IMR-90 (cell line): ENCODE data around the gene RYR2. TPM values are rescaled to one million over a fixed set of nuclear protein-coding genes. Genes with fewer than 3 reads are reported as not detected.

Source experiments
- ATAC-seq: fragments of 200-7000 bp; cut with Tn5 transposase; 2 replicates; pipeline ENCODE4 v1.9.1; 2020; ENCODE audit warnings: low read depth, mild to moderate bottlenecking, moderate library complexity
- BruUV-seq: library from RNA; stranded (reverse); fragments of 400-500 nt; replicated peaks from 2 replicates; lab custom pipeline; 2021; lab: Mats Ljungman, UMichigan
- CTCF ChIA-PET: fragments of 300-600 bp; formaldehyde crosslinking; extraction: SDS; loops from one replicate; lab custom pipeline; 2021; ENCODE audit warnings: antibody characterized with exemption; lab: Yijun Ruan, JAX
- POLR2A ChIA-PET: fragments of 300-600 bp; sonication (Branson Sonifier 250); formaldehyde crosslinking; loops from one replicate; lab custom pipeline; 2022; ENCODE audit warnings: antibody characterized with exemption; ENCODE audit not compliant: unreplicated experiment; lab: Charles Lee
- DNase-seq: peaks from one replicate; pipeline ENCODE4 v3.0.0; 2013
- H2AFZ ChIP-seq: replicated peaks from 2 replicates; pipeline ENCODE3; 2013; ENCODE audit warnings: low read length, mild to moderate bottlenecking; ENCODE audit not compliant: poor library complexity
- H2AK5ac ChIP-seq: 2 replicates; pipeline ENCODE4 v1.6.1; 2013; ENCODE audit warnings: low read depth, low read length, inconsistent platforms
- H2AK9ac ChIP-seq: replicated peaks from 2 replicates; pipeline ENCODE3; 2013; ENCODE audit warnings: mild to moderate bottlenecking, low read depth, low read length, moderate library complexity; ENCODE audit not compliant: poor library complexity
- H2BK120ac ChIP-seq: 2 replicates; pipeline ENCODE4 v1.6.1; 2013; ENCODE audit warnings: low read depth, low read length, inconsistent platforms
- H2BK15ac ChIP-seq: 3 replicates; pipeline ENCODE4 v1.6.1; 2013; ENCODE audit warnings: low read depth, low read length, inconsistent platforms
- H2BK20ac ChIP-seq: 2 replicates; pipeline ENCODE4 v1.6.1; 2013; ENCODE audit warnings: low read depth, mild to moderate bottlenecking, inconsistent platforms, low read length, moderate library complexity
- H2BK5ac ChIP-seq: 2 replicates; pipeline ENCODE4 v1.6.1; 2013; ENCODE audit warnings: mild to moderate bottlenecking, low read depth, low read length, inconsistent platforms; ENCODE audit not compliant: poor library complexity, severe bottlenecking
- H3K14ac ChIP-seq: replicated peaks from 2 replicates; pipeline ENCODE4 v1.6.1; 2013; ENCODE audit warnings: low read depth, low read length, inconsistent platforms
- H3K18ac ChIP-seq: 2 replicates; pipeline ENCODE4 v1.6.1; 2013; ENCODE audit warnings: low read depth, low read length, control low read depth
- H3K23ac ChIP-seq: 2 replicates; pipeline ENCODE4 v1.6.1; 2013; ENCODE audit warnings: low read depth, low read length, inconsistent platforms
- H3K27ac ChIP-seq: 2 replicates; pipeline ENCODE4 v1.5.1; 2013; ENCODE audit warnings: mild to moderate bottlenecking, control low read depth, low read length; ENCODE audit not compliant: insufficient read depth
- H3K27me3 ChIP-seq: 2 replicates; pipeline ENCODE4 v1.6.1; 2013; ENCODE audit warnings: low read length; ENCODE audit not compliant: control insufficient read depth, insufficient read depth
- H3K36me3 ChIP-seq: 2 replicates; pipeline ENCODE4 v1.6.1; 2013; ENCODE audit warnings: low read length, mixed read lengths; ENCODE audit not compliant: control insufficient read depth, insufficient read depth
- H3K4ac ChIP-seq: 2 replicates; pipeline ENCODE4 v1.6.1; 2013; ENCODE audit warnings: low read depth, low read length, inconsistent platforms
- H3K4me1 ChIP-seq: 2 replicates; pipeline ENCODE4 v1.6.1; 2013; ENCODE audit warnings: low read length, mixed read lengths; ENCODE audit not compliant: control insufficient read depth, insufficient read depth
- H3K4me2 ChIP-seq: 2 replicates; pipeline ENCODE4 v1.6.1; 2013; ENCODE audit warnings: low read depth, mild to moderate bottlenecking, control low read depth, low read length, moderate library complexity
- H3K4me3 ChIP-seq: 2 replicates; pipeline ENCODE4 v1.5.1; 2013; ENCODE audit warnings: low read depth, mild to moderate bottlenecking, control low read depth, low read length, moderate library complexity; ENCODE audit not compliant: insufficient read depth
- H3K56ac ChIP-seq: 2 replicates; pipeline ENCODE4 v1.6.1; 2013; ENCODE audit warnings: low read length, inconsistent platforms; ENCODE audit not compliant: insufficient read depth; ENCODE audit errors: extremely low read depth
- H3K79me1 ChIP-seq, 2 experiments: 2 replicates each; pipeline ENCODE4 v1.6.1; 2013; ENCODE audit warnings: low read length in 2 of 2, inconsistent platforms in 1 of 2, low read depth in 1 of 2
- H3K9ac ChIP-seq: 2 replicates; pipeline ENCODE4 v1.6.1; 2013; ENCODE audit warnings: low read depth, low read length, control low read depth
- H3K9me1 ChIP-seq: 2 replicates; pipeline ENCODE4 v1.6.1; 2013; ENCODE audit warnings: low read length, inconsistent platforms; ENCODE audit not compliant: insufficient read depth
- H3K9me3 ChIP-seq: 2 replicates; pipeline ENCODE4 v1.6.1; 2013; ENCODE audit warnings: low read length; ENCODE audit not compliant: control insufficient read depth, insufficient read depth
- H4K20me1 ChIP-seq: 2 replicates; pipeline ENCODE4 v1.6.1; 2013; ENCODE audit warnings: low read length, inconsistent platforms; ENCODE audit not compliant: insufficient read depth
- H4K5ac ChIP-seq: 2 replicates; pipeline ENCODE4 v1.6.1; 2013; ENCODE audit warnings: mild to moderate bottlenecking, low read depth, low read length, control low read depth
- H4K8ac ChIP-seq, 2 experiments: 2 replicates each; pipeline ENCODE4 v1.6.1; 2013; ENCODE audit warnings: low read depth in 2 of 2, low read length in 2 of 2, control low read depth in 1 of 2, inconsistent platforms in 1 of 2
- H4K91ac ChIP-seq: 2 replicates; pipeline ENCODE4 v1.6.1; 2013; ENCODE audit warnings: low read depth, low read length, inconsistent platforms; ENCODE audit not compliant: insufficient read depth
- BHLHE40 ChIP-seq: fragments of 150-350 bp; IDR thresholded peaks from 2 replicates; pipeline ENCODE4 v1.6.1; 2016; ENCODE audit warnings: mild to moderate bottlenecking, low read depth, low read length
- CEBPB ChIP-seq: IDR thresholded peaks from 2 replicates; pipeline ENCODE4 v1.6.1; 2012; ENCODE audit warnings: low read depth, low read length, improper control_type of control experiment
- CHD1 ChIP-seq: IDR thresholded peaks from 2 replicates; pipeline ENCODE4 v1.6.1; 2012; ENCODE audit warnings: low read depth, low read length, improper control_type of control experiment
- CTCF ChIP-seq: conservative IDR thresholded peaks from 2 replicates; pipeline ENCODE4 v1.5.1; 2012; ENCODE audit warnings: mild to moderate bottlenecking, low read depth, low read length, improper control_type of control experiment
- ELK1 ChIP-seq: fragments of 150-350 bp; IDR thresholded peaks from 2 replicates; pipeline ENCODE4 v1.6.1; 2016; ENCODE audit warnings: low read depth, mild to moderate bottlenecking, low read length, moderate library complexity, borderline replicate concordance
- FOS ChIP-seq: fragments of 150-350 bp; IDR thresholded peaks from 2 replicates; pipeline ENCODE4 v1.6.1; 2016; ENCODE audit warnings: low read depth, low read length
- MAFK ChIP-seq: IDR thresholded peaks from 2 replicates; pipeline ENCODE4 v1.6.1; 2012; ENCODE audit warnings: low read depth, low read length, improper control_type of control experiment
- MAZ ChIP-seq: IDR thresholded peaks from 2 replicates; pipeline ENCODE4 v1.6.1; 2012; ENCODE audit warnings: low read depth, mild to moderate bottlenecking, low read length, improper control_type of control experiment, moderate library complexity, borderline replicate concordance
- MXI1 ChIP-seq: IDR thresholded peaks from 2 replicates; pipeline ENCODE4 v1.6.1; 2012; ENCODE audit warnings: low read depth, mild to moderate bottlenecking, low read length, moderate library complexity, borderline replicate concordance
- NFE2L2 ChIP-seq: fragments of 150-350 bp; IDR thresholded peaks from 2 replicates; pipeline ENCODE4 v1.6.1; 2016; ENCODE audit warnings: low read depth, mild to moderate bottlenecking, low read length
- POLR2A ChIP-seq: IDR thresholded peaks from 2 replicates; pipeline ENCODE4 v1.6.1; 2012; ENCODE audit warnings: mild to moderate bottlenecking, low read depth, low read length
- RAD21 ChIP-seq: IDR thresholded peaks from 2 replicates; pipeline ENCODE4 v1.6.1; 2012; ENCODE audit warnings: low read length, improper control_type of control experiment
- RCOR1 ChIP-seq: IDR thresholded peaks from 2 replicates; pipeline ENCODE4 v1.6.1; 2012; ENCODE audit warnings: mild to moderate bottlenecking, low read length, improper control_type of control experiment; ENCODE audit not compliant: insufficient replicate concordance
- RFX5 ChIP-seq: IDR thresholded peaks from 2 replicates; pipeline ENCODE4 v1.8.0; 2012; ENCODE audit warnings: low read depth, mild to moderate bottlenecking, low read length, moderate library complexity
- SMC3 ChIP-seq: fragments of 150-350 bp; IDR thresholded peaks from 2 replicates; pipeline ENCODE4 v1.6.1; 2016; ENCODE audit warnings: low read depth, mild to moderate bottlenecking, antibody characterized with exemption, low read length, moderate library complexity
- USF2 ChIP-seq: fragments of 150-350 bp; IDR thresholded peaks from 2 replicates; pipeline ENCODE4 v1.6.1; 2017; ENCODE audit warnings: mild to moderate bottlenecking, antibody characterized with exemption, low read length, low read depth
- WGBS, 2 experiments: methylation state at CpG; one replicate each; pipeline versions ENCODE4 v1.1.5 to v1.1.7; 2013; ENCODE audit warnings: missing lambda C conversion rate in 2 of 2; ENCODE audit not compliant: insufficient read length in 1 of 2; ENCODE audit errors: extremely low coverage in 2 of 2; 5-methylcytosine and 5-hydroxymethylcytosine counted together
- dilution Hi-C: fragments of 300-500 bp; cut with HindIII; formaldehyde crosslinking; loops from one replicate; pipeline ENCODE4 v1.14.3; 2018; ENCODE audit warnings: low sequenced_read_pairs; ENCODE audit not compliant: unreplicated experiment
- in situ Hi-C: fragments of 300-500 bp; cut with MboI; formaldehyde crosslinking; loops from 3 replicates; pipeline ENCODE4 v1.14.3; 2019; ENCODE audit warnings: low sequenced_read_pairs, inconsistent platforms, mixed read lengths
- intact Hi-C: fragments of 100-400 bp; cut with micrococcal nuclease; formaldehyde crosslinking; loops from 2 replicates; pipeline ENCODE4 v1.10.0; 2022
- polyA plus RNA-seq, 3 experiments: library from polyadenylated mRNA; depleted of rRNA; stranded (reverse); fragments of >200 nt; gene quantifications; 2 replicates each; pipeline ENCODE4 v1.2.3, GENCODE V29; 2012; ENCODE audit warnings: low replicate concordance in 1 of 3
- total RNA-seq: library from RNA; depleted of rRNA; stranded (reverse); fragments of >200 nt; gene quantifications from 2 replicates; pipeline ENCODE4 v1.2.3, GENCODE V29; 2012

The RYR2 gene
- total and polyA plus RNA-seq, 2 of the 4 experiments (the other 2 are of a cell fraction) = not detected

- H4K5ac ChIP-seq = no peak overlapping the region
- H4K8ac ChIP-seq = no peak overlapping the region
- H3K9ac ChIP-seq = no peak overlapping the region
- DNase-seq (no peak), ATAC-seq (no peak)
- ChIA-PET CTCF (no interaction called here), POLR2A (no interaction called here)
- intact Hi-C loops (loop anchor here (10.0 kb wide), 1 partner anchor 984 kb away; no protein-coding TSS in a partner anchor), dilution Hi-C loops (no loop called here), in situ Hi-C loops (no loop called here)
- H3K4me1 ChIP-seq = no peaks in the 10 kb centered on the region
- no peaks in the 10 kb centered on the region for H3K27me3 ChIP-seq
- no CpG with 5 or more reads among the region's 1 CpG for WGBS, 2 experiments
- H2BK20ac ChIP-seq = no peak overlapping the region
- no peak overlapping the region for H2BK120ac ChIP-seq
- no peak overlapping the region for H3K4me2 ChIP-seq
- no peak for TF ChIP-seq CEBPB
- TF ChIP-seq USF2 = no peak
- TF ChIP-seq FOS = no peak
- no peak for TF ChIP-seq RAD21
- no peak for TF ChIP-seq RCOR1
- TF ChIP-seq MXI1 = no peak
- TF ChIP-seq POLR2A = no peak
- TF ChIP-seq ELK1 = no peak
- no peak for TF ChIP-seq RFX5
- TF ChIP-seq MAZ = no peak
- TF ChIP-seq CHD1 = no peak
- no peak for TF ChIP-seq MAFK
- no peak for TF ChIP-seq BHLHE40
- TF ChIP-seq CTCF = no peak
- no peak for TF ChIP-seq NFE2L2
- no peak for TF ChIP-seq SMC3
- no peak overlapping the region for H2BK5ac ChIP-seq
- no peak overlapping the region for H3K4ac ChIP-seq
- H2AK9ac ChIP-seq = no peak overlapping the region
- no peaks in the 10 kb centered on the region for H3K9me3 ChIP-seq
- no peaks in the 10 kb centered on the region for H3K36me3 ChIP-seq
- H3K18ac ChIP-seq = no peak overlapping the region
- no peaks in the 10 kb centered on the region for H3K9me1 ChIP-seq
- H3K27ac ChIP-seq = no peak overlapping the region
- H3K23ac ChIP-seq = no peak overlapping the region
- H4K91ac ChIP-seq = no peak overlapping the region
- no peak overlapping the region for H2AFZ ChIP-seq
- no peak overlapping the region for H2BK15ac ChIP-seq
- H4K20me1 ChIP-seq = no peaks in the 10 kb centered on the region
- H3K56ac ChIP-seq = no peak overlapping the region
- BruUV-seq = no TSS peak
- no peak overlapping the region for H2AK5ac ChIP-seq
- H3K4me3 ChIP-seq = no peak overlapping the region
- no peak overlapping the region for H3K14ac ChIP-seq
- no peaks in the 10 kb centered on the region for H3K79me1 ChIP-seq
These were observed 628.3 kb downstream of the RYR2 start for GRCh38 chr1:237670302-237670701.
